Spleen (tissue), 11 donors: ENCODE measurements around the gene PCBP3. TPM values are rescaled to one million over a fixed set of nuclear protein-coding genes. Genes with fewer than 3 reads are reported as not detected.

ENCODE experiments used
- DNase-seq: peaks from one replicate; pipeline ENCODE4 v3.0.0-alpha.2; 2020
- H3K27ac ChIP-seq, 8 donors: fragments of 200-600 bp; sonication (generic) in 7 of 8; 1 replicate in 4 of 8; 2 replicates in 4 of 8; pipeline versions ENCODE4 v1.5.0 to v1.8.0; 2016 to 2021; ENCODE audit warnings: inconsistent platforms in 4 of 8, mild to moderate bottlenecking in 4 of 8, moderate library complexity in 1 of 8
- H3K27me3 ChIP-seq, 7 donors: fragments of 200-600 bp; sonication (generic) in 6 of 7; replicated peaks in 1 of 7; 1 replicate in 4 of 7; 2 replicates in 3 of 7; pipeline versions ENCODE4 v1.5.0 to v1.8.0; 2016 to 2021; ENCODE audit warnings: inconsistent platforms in 3 of 7, mild to moderate bottlenecking in 1 of 7
- H3K36me3 ChIP-seq, 6 donors: fragments of 200-600 bp; sonication (generic) in 5 of 6; 1 replicate in 4 of 6; 2 replicates in 2 of 6; pipeline versions ENCODE4 v1.5.0 to v1.8.0; 2016 to 2021; ENCODE audit warnings: inconsistent platforms in 2 of 6
- H3K4me1 ChIP-seq, 6 donors: fragments of 200-600 bp; sonication (generic) in 5 of 6; 1 replicate in 3 of 6; 2 replicates in 3 of 6; pipeline versions ENCODE4 v1.5.0 to v1.8.0; 2016 to 2021; ENCODE audit warnings: inconsistent platforms in 3 of 6
- H3K4me3 ChIP-seq, 8 donors: fragments of 200-600 bp; sonication (generic) in 7 of 8; 1 replicate in 4 of 8; 2 replicates in 4 of 8; pipeline versions ENCODE4 v1.5.0 to v1.8.0; 2016 to 2021; ENCODE audit warnings: inconsistent platforms in 4 of 8, mild to moderate bottlenecking in 4 of 8, moderate library complexity in 2 of 8
- H3K9me3 ChIP-seq, 8 donors: fragments of 200-600 bp; sonication (generic) in 7 of 8; 1 replicate in 4 of 8; 2 replicates in 4 of 8; pipeline versions ENCODE4 v1.5.0 to v1.8.0; 2016 to 2021; ENCODE audit warnings: inconsistent platforms in 4 of 8
- POLR2A ChIP-seq, 3 donors: fragments of 450-650 bp; IDR thresholded peaks; one replicate each; pipeline ENCODE4 v1.5.1; 2017; ENCODE audit warnings: antibody characterized with exemption in 3 of 3, mild to moderate bottlenecking in 1 of 3
- POLR2AphosphoS5 ChIP-seq, 3 donors: sonication (generic); formaldehyde crosslinking; IDR thresholded peaks; one replicate each; pipeline ENCODE4 v1.5.1; 2017; ENCODE audit warnings: antibody characterized with exemption in 3 of 3
- WGBS, 5 donors: extraction: QIAGEN DNeasy Blood & Tissue Kit in 3 of 5; methylation state at CpG; one replicate each; pipeline versions ENCODE4 v1.1.5 to v1.1.7; 2013 to 2018; 5-methylcytosine and 5-hydroxymethylcytosine counted together
- intact Hi-C: fragments of 100-400 bp; cut with DNase I; formaldehyde crosslinking; loops from one replicate; pipeline ENCODE4 v1.15.0; 2023; ENCODE audit warnings: low total_unique reads
- polyA plus RNA-seq, 3 donors: library from polyadenylated mRNA; stranded (reverse); fragments of 200-250 nt; gene quantifications; one replicate each; pipeline ENCODE4 v1.2.1, GENCODE V29; 2013
- total RNA-seq, 7 donors: library from RNA; depleted of rRNA in 3 of 7; stranded (reverse); fragments of >200 nt in 3 of 7; fragmentation: NEBNext Ultra II Directional in 4 of 7; extraction: Animal tissue kit (Norgen Biotek cat#: 25700) in 4 of 7; gene quantifications; one replicate each; pipeline versions ENCODE4 v1.1.0 to v1.2.1, GENCODE V29; 2016 to 2021
- TF ChIP-seq, protein P1 (sequence below), 11 experiments: fragments of 200-600 bp in 7 of 11; fragments of 450-650 bp in 4 of 11; sonication (generic) in 4 of 11; IDR thresholded peaks in 8 of 11; conservative IDR thresholded peaks in 3 of 11; 1 replicate in 7 of 11; 2 replicates in 4 of 11; pipeline versions ENCODE4 v1.4.0 to v1.8.0; 2016 to 2021; ENCODE audit warnings: antibody characterized with exemption in 11 of 11, inconsistent platforms in 4 of 11, mild to moderate bottlenecking in 1 of 11
- donor health status: healthy with polysubstance abuse.
- donor health status: DM: no; HTN: no; CAD: no; lungs with moderate emphysema.
- donor health status: DM: no; HTN: no; CAD: no.
- donor health status: Bipolar disorder and iron deficiency.
- donor health status: healthy.
- donor health status: DM: no; HTN: no; CAD: no.
- donor health status: DM: yes; HTN: yes; CAD: no.

Gene PCBP3
- total and polyA plus RNA-seq, 10 donors = 4.2 to 31.6 (median 15.2) TPM

- Histone ChIP-seq H3K9me3 (peaks cover 0 to 8% (median under 1%) of the 10 kb centered on the region in 8 donors), H3K27ac (no peak overlapping the region), H3K4me1 (no peaks in the 10 kb centered on the region), H3K27me3 (no peaks in the 10 kb centered on the region), H3K4me3 (no peak overlapping the region), H3K36me3 (peaks cover 0 to 17% (median 0%) of the 10 kb centered on the region in 6 donors)
- no peak for DNase-seq
- 76 to 86% (median 81%) methylated on average over 13 to 17 of the region's 17 CpGs for WGBS, 5 donors
- intact Hi-C loops = no loop called here
- no peak for TF ChIP-seq POLR2A (IDR thresholded peaks at IDR 0.05)
Measured at GRCh38 chr21:45736690-45737484, 93.4 kb downstream of the PCBP3 start.

DNA sequence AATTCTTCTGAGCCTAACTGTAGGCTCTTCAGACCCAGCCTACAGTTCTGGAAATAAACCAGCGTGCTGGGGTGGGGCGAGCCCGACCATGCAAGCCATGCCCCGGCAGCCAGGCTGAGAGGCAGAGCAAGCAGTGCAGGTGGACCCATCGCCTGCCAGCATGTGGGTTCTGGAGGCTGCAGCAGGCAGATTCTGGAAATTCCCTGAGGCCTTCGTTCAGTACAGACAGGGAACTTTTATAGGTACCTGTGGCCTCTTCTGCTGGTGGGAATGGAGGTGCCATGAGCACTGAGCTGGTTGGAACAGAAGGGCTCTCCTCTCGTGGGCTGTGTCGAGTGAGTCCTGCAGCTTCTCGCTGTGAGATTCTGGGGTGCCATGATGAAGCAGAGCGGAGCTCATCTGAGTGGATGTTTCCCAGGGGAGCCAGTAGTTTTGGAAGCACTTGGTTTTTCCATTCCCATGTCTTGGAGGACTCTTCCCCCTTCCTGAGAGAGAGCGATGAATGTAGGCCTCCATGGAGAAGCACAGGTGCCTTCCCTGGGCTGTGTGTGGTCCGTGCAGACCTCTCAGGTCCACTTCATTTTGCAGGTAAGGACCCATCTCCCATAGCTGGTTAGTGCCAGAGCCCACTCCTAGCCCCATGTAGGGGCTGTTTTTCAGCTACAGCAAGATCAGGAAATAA lies 94.1 kb downstream of the PCBP3 start:
- intact Hi-C loops = no loop called here
- no peaks in the 10 kb centered on the region for H3K4me1 ChIP-seq
- DNase-seq = no peak
- no peak for TF ChIP-seq POLR2AphosphoS5 (IDR thresholded peaks at IDR 0.05)
- TF ChIP-seq POLR2A (IDR thresholded peaks at IDR 0.05) = no peak
- TF ChIP-seq, protein P1, sequence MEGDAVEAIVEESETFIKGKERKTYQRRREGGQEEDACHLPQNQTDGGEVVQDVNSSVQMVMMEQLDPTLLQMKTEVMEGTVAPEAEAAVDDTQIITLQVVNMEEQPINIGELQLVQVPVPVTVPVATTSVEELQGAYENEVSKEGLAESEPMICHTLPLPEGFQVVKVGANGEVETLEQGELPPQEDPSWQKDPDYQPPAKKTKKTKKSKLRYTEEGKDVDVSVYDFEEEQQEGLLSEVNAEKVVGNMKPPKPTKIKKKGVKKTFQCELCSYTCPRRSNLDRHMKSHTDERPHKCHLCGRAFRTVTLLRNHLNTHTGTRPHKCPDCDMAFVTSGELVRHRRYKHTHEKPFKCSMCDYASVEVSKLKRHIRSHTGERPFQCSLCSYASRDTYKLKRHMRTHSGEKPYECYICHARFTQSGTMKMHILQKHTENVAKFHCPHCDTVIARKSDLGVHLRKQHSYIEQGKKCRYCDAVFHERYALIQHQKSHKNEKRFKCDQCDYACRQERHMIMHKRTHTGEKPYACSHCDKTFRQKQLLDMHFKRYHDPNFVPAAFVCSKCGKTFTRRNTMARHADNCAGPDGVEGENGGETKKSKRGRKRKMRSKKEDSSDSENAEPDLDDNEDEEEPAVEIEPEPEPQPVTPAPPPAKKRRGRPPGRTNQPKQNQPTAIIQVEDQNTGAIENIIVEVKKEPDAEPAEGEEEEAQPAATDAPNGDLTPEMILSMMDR (IDR thresholded peaks at IDR 0.05 in 8 of 11, conservative IDR thresholded peaks at IDR 0.05 in 3 of 11) = no peak
- peaks cover 0 to 17% (median 0%) of the 10 kb centered on the region in 6 donors for H3K36me3 ChIP-seq
- no peaks in the 10 kb centered on the region for H3K27me3 ChIP-seq
- H3K4me3 ChIP-seq = no peak overlapping the region
- peaks cover 0 to under 1% (median 0%) of the 10 kb centered on the region in 8 donors for H3K9me3 ChIP-seq
- no peak overlapping the region for H3K27ac ChIP-seq
- 82 to 92% (median 92%) methylated on average over 11 to 12 of the region's 12 CpGs for WGBS, 5 donors

DNA sequence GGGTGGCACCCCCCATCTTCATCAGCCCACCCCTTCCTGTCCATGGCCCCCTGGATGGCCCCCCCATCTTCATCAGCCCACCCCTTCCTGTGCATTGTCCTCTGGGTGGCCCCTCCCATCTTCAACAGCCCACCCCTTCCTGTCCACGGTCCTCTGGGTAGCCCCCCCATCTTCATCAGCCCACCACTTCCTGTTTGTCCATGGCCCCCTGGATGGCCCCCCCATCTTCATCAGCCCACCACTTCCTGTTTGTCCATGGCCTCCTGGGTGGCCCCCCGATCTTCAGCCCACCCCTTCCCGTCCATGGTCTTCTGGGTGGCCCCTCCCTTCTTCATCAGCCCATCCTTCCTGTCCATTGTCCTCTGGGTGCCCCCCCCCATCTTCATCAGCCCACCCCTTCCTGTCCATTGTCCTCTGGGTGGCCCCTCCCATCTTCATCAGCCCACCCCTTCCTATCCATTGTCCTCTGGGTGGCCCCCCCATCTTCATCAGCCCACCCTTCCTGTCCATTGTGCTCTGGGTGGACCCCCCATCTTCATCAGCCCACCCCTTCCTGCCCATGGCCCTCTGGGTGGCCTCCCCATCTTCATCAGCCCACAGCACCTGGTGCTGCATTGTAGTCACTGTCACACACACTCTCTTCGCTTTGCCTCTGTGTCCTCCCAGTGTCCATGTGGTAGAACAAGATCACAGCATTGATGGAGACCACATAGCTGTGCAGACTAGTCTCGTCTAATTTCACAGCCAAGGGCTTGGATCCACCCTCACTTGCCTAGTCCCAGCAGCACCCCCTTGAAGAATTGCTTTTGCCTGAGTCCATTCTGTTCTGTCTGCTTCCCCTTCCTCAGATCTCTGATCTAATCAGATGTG lies 95.9 kb downstream of the PCBP3 start:
- Histone ChIP-seq H3K4me3 (no peak overlapping the region), H3K4me1 (no peaks in the 10 kb centered on the region), H3K36me3 (peaks cover 0 to 17% (median 0%) of the 10 kb centered on the region in 6 donors), H3K27me3 (no peaks in the 10 kb centered on the region), H3K27ac (no peak overlapping the region), H3K9me3 (no peaks in the 10 kb centered on the region)
- DNase-seq = no peak
- WGBS, 5 donors = 46 to 55% (median 49%) methylated on average over 5 of the region's 5 CpGs
- intact Hi-C loops = no loop called here
- no peak for TF ChIP-seq POLR2AphosphoS5 (IDR thresholded peaks at IDR 0.05)
- no peak for TF ChIP-seq POLR2A (IDR thresholded peaks at IDR 0.05)
- TF ChIP-seq, protein P1 (IDR thresholded peaks at IDR 0.05 in 8 of 11, conservative IDR thresholded peaks at IDR 0.05 in 3 of 11) = no peak

DNA sequence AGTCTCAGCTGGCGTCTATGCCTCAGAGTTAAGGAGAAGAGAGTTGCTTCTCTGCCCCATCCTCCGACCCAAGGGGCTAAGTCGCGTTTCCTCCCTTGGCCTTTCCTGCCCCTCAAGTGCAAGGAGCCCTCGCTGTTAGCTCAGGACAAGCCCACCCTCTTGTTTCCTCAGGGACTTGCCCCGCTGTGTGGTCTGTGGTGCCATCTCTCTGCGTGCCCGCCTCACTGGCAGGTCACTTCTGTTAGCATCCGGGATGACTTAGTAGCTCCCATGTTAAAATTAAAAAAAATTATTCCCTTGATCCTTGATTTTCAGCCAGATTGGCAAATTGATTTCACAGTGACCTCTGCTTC lies 96.5 kb downstream of the PCBP3 start:
- DNase-seq = no peak
- WGBS, 5 donors = 67 to 79% (median 72%) methylated on average over 9 of the region's 9 CpGs
- intact Hi-C loops = no loop called here

More for the DNA sequence above, 96.5 kb downstream of the PCBP3 start:
- Histone ChIP-seq H3K4me1 (no peaks in the 10 kb centered on the region), H3K36me3 (peaks cover 0 to 21% (median 0%) of the 10 kb centered on the region in 6 donors), H3K27me3 (no peaks in the 10 kb centered on the region), H3K9me3 (no peaks in the 10 kb centered on the region), H3K27ac (no peak overlapping the region), H3K4me3 (no peak overlapping the region)
- TF ChIP-seq POLR2AphosphoS5 (IDR thresholded peaks at IDR 0.05) = no peak
- TF ChIP-seq, protein P1 (IDR thresholded peaks at IDR 0.05 in 8 of 11, conservative IDR thresholded peaks at IDR 0.05 in 3 of 11) = no peak
- TF ChIP-seq POLR2A (IDR thresholded peaks at IDR 0.05) = no peak
